ENCODE data around the gene B3GNT4. TPM values are rescaled to one million over a fixed set of nuclear protein-coding genes. Genes with fewer than 3 reads are reported as not detected.
"Not testable (repeated sequence)": the region's sequence is repeated elsewhere in the genome, so short reads cannot be mapped to it uniquely, and the experiment has no call there.

The B3GNT4 gene
- total RNA-seq, 1 donor from 2014 or later, result 0.38 TPM

DNA sequence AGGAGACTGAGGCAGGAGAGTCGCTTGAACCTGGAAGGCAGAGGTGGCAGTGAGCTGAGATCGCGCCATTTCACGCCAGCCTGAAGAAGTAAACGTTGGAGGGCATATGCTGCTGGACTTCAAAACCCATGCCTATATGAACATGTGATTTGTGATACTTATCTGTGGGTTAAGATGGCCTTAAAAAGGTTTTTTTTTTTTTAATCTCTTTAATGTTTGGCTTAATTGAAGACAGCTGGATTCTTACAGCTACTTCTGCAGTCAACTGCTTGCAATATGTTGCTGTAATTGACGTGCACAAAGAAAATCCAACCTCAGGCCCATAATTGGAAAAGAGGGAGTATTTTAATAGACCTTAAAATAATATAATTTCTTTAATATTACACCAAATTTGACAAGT lies 1.5 kb upstream of the B3GNT4 start:
- H3K4me3 Mint-ChIP-seq (ENCODE audit: unreplicated experiment), result no peak overlapping the region
- no peak for DNase-seq (ENCODE audit: low spot score)
- TF ChIP-seq, protein P1, sequence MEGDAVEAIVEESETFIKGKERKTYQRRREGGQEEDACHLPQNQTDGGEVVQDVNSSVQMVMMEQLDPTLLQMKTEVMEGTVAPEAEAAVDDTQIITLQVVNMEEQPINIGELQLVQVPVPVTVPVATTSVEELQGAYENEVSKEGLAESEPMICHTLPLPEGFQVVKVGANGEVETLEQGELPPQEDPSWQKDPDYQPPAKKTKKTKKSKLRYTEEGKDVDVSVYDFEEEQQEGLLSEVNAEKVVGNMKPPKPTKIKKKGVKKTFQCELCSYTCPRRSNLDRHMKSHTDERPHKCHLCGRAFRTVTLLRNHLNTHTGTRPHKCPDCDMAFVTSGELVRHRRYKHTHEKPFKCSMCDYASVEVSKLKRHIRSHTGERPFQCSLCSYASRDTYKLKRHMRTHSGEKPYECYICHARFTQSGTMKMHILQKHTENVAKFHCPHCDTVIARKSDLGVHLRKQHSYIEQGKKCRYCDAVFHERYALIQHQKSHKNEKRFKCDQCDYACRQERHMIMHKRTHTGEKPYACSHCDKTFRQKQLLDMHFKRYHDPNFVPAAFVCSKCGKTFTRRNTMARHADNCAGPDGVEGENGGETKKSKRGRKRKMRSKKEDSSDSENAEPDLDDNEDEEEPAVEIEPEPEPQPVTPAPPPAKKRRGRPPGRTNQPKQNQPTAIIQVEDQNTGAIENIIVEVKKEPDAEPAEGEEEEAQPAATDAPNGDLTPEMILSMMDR (IDR thresholded peaks at IDR 0.05; ENCODE audit: unreplicated experiment), result no peak
- no peaks in the 10 kb centered on the region for H3K36me3 Mint-ChIP-seq (ENCODE audit: low read depth, unreplicated experiment)
- H3K27me3 Mint-ChIP-seq (ENCODE audit: unreplicated experiment), result peaks cover 29% of the 10 kb centered on the region
- H3K4me1 Mint-ChIP-seq (ENCODE audit: unreplicated experiment), result no peaks in the 10 kb centered on the region
- H3K27ac Mint-ChIP-seq (ENCODE audit: unreplicated experiment), result no peak overlapping the region
- no peaks in the 10 kb centered on the region for H3K9me3 Mint-ChIP-seq (ENCODE audit: unreplicated experiment)

- not testable (repeated sequence) for H3K9me3 Mint-ChIP-seq (ENCODE audit: unreplicated experiment); H3K36me3 Mint-ChIP-seq (ENCODE audit: low read depth, unreplicated experiment); H3K27ac Mint-ChIP-seq (ENCODE audit: unreplicated experiment); DNase-seq (ENCODE audit: low spot score); H3K4me1 Mint-ChIP-seq (ENCODE audit: unreplicated experiment)
- Mint-ChIP-seq H3K4me3 (ENCODE audit: unreplicated experiment) (peak overlapping the region; percentile 86), H3K27me3 (ENCODE audit: unreplicated experiment) (peaks cover 26% of the 10 kb centered on the region)
These were observed 698 bp upstream of the B3GNT4 start for GRCh38 chr12:122202811-122203210.

DNA sequence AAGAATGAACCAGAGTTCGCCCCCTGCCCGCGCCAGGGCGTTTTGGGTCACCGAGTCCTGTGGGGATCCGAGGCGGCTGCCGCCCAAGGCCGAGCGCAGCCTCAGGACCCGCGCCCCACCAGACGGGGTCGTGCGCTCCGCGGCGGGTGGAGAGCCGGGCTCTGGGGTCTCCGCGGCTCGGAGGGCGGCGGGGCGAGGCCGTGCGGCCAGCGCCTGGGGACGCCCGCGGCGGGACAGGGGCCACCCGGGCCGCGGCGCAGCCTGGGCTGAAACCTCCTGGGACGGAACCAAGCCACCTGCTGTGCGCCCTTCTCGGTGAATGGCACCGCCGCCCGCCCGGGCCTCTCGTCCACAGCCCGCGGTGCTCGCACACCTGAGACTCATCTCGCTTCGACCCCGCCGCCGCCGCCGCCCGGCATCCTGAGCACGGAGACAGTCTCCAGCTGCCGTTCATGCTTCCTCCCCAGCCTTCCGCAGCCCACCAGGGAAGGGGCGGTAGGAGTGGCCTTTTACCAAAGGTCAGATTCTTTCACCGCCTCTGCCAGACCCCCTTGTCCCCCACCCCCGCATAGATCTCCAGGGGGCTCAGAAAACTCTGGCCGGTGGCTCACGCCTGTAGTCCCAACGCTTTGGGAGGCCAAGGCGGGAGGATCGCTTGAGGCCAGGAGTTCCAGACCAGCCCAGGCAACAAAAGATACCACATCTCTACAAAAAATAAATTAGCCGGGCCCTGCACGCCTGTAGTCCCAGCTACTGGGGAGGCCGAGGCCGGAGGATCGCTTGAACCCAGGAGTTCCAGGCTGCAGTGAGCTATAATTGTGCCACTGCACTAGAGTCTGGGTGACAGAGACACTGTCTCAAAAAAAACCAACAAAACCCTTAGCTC lies 901 bp downstream of the B3GNT4 start:
- no peak overlapping the region for H3K27ac Mint-ChIP-seq (ENCODE audit: unreplicated experiment)
- peak overlapping the region; percentile 79 for H3K4me3 Mint-ChIP-seq (ENCODE audit: unreplicated experiment)
- H3K36me3 Mint-ChIP-seq (ENCODE audit: low read depth, unreplicated experiment), result peaks cover 14% of the 10 kb centered on the region
- DNase-seq (ENCODE audit: low spot score), result no peak
- H3K4me1 Mint-ChIP-seq (ENCODE audit: unreplicated experiment), result no peaks in the 10 kb centered on the region
- H3K27me3 Mint-ChIP-seq (ENCODE audit: unreplicated experiment), result peaks cover 26% of the 10 kb centered on the region
- H3K9me3 Mint-ChIP-seq (ENCODE audit: unreplicated experiment), result no peaks in the 10 kb centered on the region
- TF ChIP-seq, protein P1 (IDR thresholded peaks at IDR 0.05; ENCODE audit: unreplicated experiment), result no peak

- Mint-ChIP-seq H3K27ac (ENCODE audit: unreplicated experiment) (no peak overlapping the region), H3K36me3 (ENCODE audit: low read depth, unreplicated experiment) (peaks cover 20% of the 10 kb centered on the region), H3K9me3 (ENCODE audit: unreplicated experiment) (no peaks in the 10 kb centered on the region), H3K4me1 (ENCODE audit: unreplicated experiment) (no peaks in the 10 kb centered on the region), H3K27me3 (ENCODE audit: unreplicated experiment) (peaks cover 26% of the 10 kb centered on the region), H3K4me3 (ENCODE audit: unreplicated experiment) (peak overlapping the region; percentile 81)
- DNase-seq (ENCODE audit: low spot score), result no peak
- TF ChIP-seq, protein P1 (IDR thresholded peaks at IDR 0.05; ENCODE audit: unreplicated experiment), result no peak
These were observed 1.8 kb downstream of the B3GNT4 start for GRCh38 chr12:122205053-122205925.

GRCh38 chr12:122206111-122206881 lies 2.8 kb downstream of the B3GNT4 start:
- Mint-ChIP-seq H3K36me3 (ENCODE audit: low read depth, unreplicated experiment) (peaks cover 20% of the 10 kb centered on the region), H3K9me3 (ENCODE audit: unreplicated experiment) (no peaks in the 10 kb centered on the region), H3K27me3 (ENCODE audit: unreplicated experiment) (peaks cover 26% of the 10 kb centered on the region), H3K4me3 (ENCODE audit: unreplicated experiment) (no peak overlapping the region), H3K27ac (ENCODE audit: unreplicated experiment) (no peak overlapping the region), H3K4me1 (ENCODE audit: unreplicated experiment) (no peaks in the 10 kb centered on the region)
- no peak for DNase-seq (ENCODE audit: low spot score)
- TF ChIP-seq, protein P1 (IDR thresholded peaks at IDR 0.05; ENCODE audit: unreplicated experiment), result no peak

Data from endothelial cell (in vitro differentiated cells).